Uterus (tissue), 2 donors: ENCODE measurements around the gene ARFGEF3.

Experiments
- CTCF ChIP-seq, 4 experiments: fragments of 200-600 bp in 2 of 4; fragments of 450-650 bp in 2 of 4; sonication (generic) in 2 of 4; IDR thresholded peaks; one replicate each; pipeline ENCODE4 v1.5.1; 2016 to 2019; ENCODE audit warnings: antibody characterized with exemption in 4 of 4, mild to moderate bottlenecking in 2 of 4, moderate library complexity in 1 of 4
- POLR2A ChIP-seq, 2 donors: fragments of 450-650 bp; IDR thresholded peaks; one replicate each; pipeline ENCODE4 v1.6.1; 2016; ENCODE audit warnings: antibody characterized with exemption in 2 of 2, mild to moderate bottlenecking in 1 of 2, moderate library complexity in 1 of 2

- TF ChIP-seq CTCF (IDR thresholded peaks at IDR 0.05): no peak
- TF ChIP-seq POLR2A (IDR thresholded peaks at IDR 0.05): no peak
Observed at GRCh38 chr6:138222901-138223546, 61.3 kb downstream of the ARFGEF3 start.
